ENCODE data around the gene CMPK1.

The CMPK1 gene

GRCh38 chr1:47424336-47424982 is 90.9 kb downstream of the CMPK1 start:
- DNase-seq: no peak

Measured in T1000 (cell line).